Pericardium fibroblast (primary cell): ENCODE measurements around the gene FAM237B. TPM values are rescaled to one million over a fixed set of nuclear protein-coding genes. Genes with fewer than 3 reads are reported as not detected.

Experiments used
- total RNA-seq: library from RNA; depleted of rRNA; stranded (reverse); fragments of >200 nt; gene quantifications from 2 replicates; pipeline ENCODE4 v1.2.3, GENCODE V29; 2015

The FAM237B gene
- total RNA-seq: not detected in 2 replicates

DNA sequence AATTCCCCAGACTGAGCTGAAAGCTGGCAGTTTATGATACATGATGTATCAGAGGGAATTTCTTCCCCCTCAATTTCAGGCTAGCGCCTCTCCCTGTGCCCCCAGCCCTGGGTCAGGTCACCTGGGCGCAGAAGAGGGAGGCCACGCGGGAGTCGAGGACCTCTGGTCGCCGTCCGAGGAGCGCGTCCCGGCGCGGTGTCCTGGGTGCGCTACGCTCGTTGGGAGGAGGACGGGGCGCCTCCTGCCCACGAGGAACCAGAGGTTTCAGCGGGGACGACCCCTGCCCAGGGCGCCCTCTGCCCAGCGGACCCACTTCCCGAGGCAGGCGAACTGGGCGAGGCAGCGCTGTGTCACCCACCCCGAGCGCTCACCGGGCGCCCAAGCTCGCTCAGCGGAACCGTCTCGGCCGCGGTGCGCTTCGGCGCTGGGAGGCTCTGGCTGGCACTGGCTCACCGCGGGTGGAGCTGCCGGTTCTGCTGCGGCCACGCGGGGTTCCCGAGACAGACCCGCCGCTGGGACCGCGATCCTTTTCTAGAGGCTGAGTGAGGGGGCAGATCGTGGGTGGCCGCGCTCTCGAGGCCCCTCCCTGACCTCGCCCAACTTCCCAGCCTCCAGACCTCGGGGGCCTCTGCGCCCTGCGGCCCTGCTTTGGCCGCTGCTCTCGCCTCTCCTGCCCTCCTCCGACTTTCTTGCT lies at the start of gene FAM237B:
FAM237B (minus strand) TSS at position 504 of the 694 bp plus-strand sequence. CDS start 1,556 bp downstream, outside the sequence.

GRCh38 chr7:90346336-90347125 lies 25.4 kb upstream of the FAM237B start, which contains the start of gene GTPBP10:
Gene GTPBP10, plus strand, starts transcription at chr7:90346716. Its CDS starts 26 bp downstream, at chr7:90346742.

Other genes starting within 250 kb of the FAM237B start
- gene STEAP1, start 166.8 kb downstream of the FAM237B start, total RNA-seq: 10.3 and 20.5 TPM in 2 replicates
- 2.9 and 6.4 TPM in 2 replicates for gene STEAP2, start 109.6 kb downstream of the FAM237B start, total RNA-seq
- gene CFAP69, start 76.1 kb downstream of the FAM237B start, total RNA-seq: 0.17 and 2.1 TPM in 2 replicates
- 4.3 and 8.3 TPM in 2 replicates for gene GTPBP10, start 25.4 kb upstream of the FAM237B start, total RNA-seq
- gene CLDN12, start 82.2 kb upstream of the FAM237B start, total RNA-seq: 9.1 and 17.4 TPM in 2 replicates
- gene PTTG1IP2, start 148.3 kb upstream of the FAM237B start, total RNA-seq: not detected in 2 replicates